Measurements from ENCODE around the gene PPP1R37. TPM values are rescaled to one million over a fixed set of nuclear protein-coding genes. Genes with fewer than 3 reads are reported as not detected.

The PPP1R37 gene
- total RNA-seq, 4 donors from 2014 or later, result 22.1 to 44.1 (median 33.5) TPM

DNA sequence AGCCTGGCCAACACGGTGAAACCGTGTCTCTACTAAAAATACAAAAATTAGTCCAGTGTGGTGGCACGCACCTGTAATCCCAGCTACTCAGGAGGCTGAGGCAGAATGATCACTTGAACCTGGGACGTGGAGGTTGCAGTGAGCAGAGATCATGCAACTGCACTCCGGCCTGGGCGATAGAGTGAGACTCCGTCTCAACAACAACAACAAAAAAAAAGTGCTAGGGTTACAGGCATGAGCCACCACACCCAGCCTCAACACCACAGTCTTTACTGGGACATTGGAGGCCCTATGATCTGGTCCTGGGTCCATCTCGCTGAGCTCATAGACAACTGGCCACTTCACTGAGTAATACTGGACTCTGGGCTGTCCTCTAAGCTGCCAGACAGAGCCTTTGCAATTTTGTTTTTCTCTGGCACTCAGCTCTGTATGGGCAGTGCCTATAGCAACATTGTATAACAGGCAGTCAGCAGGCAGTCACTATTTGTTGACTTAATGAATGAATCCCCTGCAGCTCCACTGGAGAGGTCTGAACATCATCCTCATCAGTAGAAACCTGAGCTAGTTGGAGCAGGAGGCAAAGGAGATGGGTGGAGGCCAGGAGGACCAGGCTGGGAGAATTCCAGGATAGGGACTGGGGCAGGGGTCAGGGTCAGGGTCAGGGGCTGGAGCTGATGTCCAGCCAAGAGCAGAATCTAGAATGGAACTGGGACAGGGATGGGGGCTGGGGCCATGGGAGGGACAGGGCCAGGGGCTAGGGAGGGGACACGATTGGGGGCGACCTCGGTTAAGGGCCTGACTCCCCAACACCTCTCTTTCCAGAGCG lies 93.7 kb downstream of the PPP1R37 start:
- H3K27me3 ChIP-seq, result no peaks in the 10 kb centered on the region
- DNase-seq (ENCODE audit: low spot score in 2 of 2), result no peak
- no peak for TF ChIP-seq CTCF (IDR thresholded peaks at IDR 0.05)
- peaks cover 0 to 29% (median 0%) of the 10 kb centered on the region in 3 donors for H3K36me3 ChIP-seq
- H3K4me1 ChIP-seq, result peaks cover 0 to 4% (median 0%) of the 10 kb centered on the region in 4 donors
- no peak overlapping the region for H3K4me3 ChIP-seq
- H3K9me3 ChIP-seq, result peaks cover 0 to 3% (median 0%) of the 10 kb centered on the region in 4 donors
- WGBS, 2 donors, result 89 to 91% methylated on average over 12 of the region's 12 CpGs
- no peak overlapping the region for H3K27ac ChIP-seq

DNA sequence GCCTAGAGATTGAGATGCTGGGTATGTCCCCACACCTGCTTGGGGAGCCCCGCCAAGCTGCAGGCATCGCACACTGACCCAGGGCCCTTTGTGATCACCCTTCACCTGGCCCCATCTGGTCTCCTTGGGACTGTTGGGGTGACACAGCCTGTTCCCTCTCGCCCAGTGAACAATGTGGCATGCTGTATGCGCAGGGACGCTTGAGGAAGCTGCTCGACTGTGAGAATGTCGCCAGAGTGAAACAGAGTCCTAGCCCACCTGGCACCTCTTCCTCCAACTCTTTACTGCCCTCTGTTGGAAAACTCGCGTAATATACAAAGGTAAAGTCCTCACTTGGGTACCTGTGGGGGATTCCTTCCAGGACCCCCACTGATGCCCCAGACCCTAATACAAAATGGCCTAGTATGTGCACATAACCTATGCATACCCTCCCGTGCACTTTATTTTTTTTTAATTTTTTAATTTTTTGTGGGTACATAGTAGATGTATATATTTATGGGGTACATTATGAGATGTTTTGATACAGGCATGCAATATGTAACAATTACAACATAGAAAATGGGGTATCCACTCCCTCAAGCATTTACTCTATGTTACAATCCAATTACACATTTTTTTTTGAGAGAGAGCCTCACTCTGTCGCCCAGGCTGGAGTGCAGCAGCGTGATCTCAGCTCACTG lies 94.6 kb downstream of the PPP1R37 start:
- H3K9me3 ChIP-seq, result peaks cover 0 to 3% (median 0%) of the 10 kb centered on the region in 4 donors
- H3K27me3 ChIP-seq, result no peaks in the 10 kb centered on the region
- no peak for DNase-seq (ENCODE audit: low spot score in 2 of 2)
- no peak overlapping the region for H3K4me3 ChIP-seq
- peaks cover 0 to 21% (median 0%) of the 10 kb centered on the region in 3 donors for H3K36me3 ChIP-seq
- H3K27ac ChIP-seq, result no peak overlapping the region
- WGBS, 2 donors, result 41 to 43% methylated on average over 12 of the region's 12 CpGs
- peaks cover 0 to 4% (median 0%) of the 10 kb centered on the region in 4 donors for H3K4me1 ChIP-seq
- TF ChIP-seq CTCF (IDR thresholded peaks at IDR 0.05) (peak in 2 of 5 experiments; percentile 28 to 44), EP300 (IDR thresholded peaks at IDR 0.05) (no peak), POLR2A (IDR thresholded peaks at IDR 0.05) (no peak)

GRCh38 chr19:45189971-45190370 lies 97.0 kb downstream of the PPP1R37 start:
- Histone ChIP-seq H3K9me3 (peaks cover 0 to 3% (median 0%) of the 10 kb centered on the region in 4 donors), H3K4me1 (no peaks in the 10 kb centered on the region), H3K27ac (no peak overlapping the region), H3K36me3 (peaks cover 0 to 16% (median 0%) of the 10 kb centered on the region in 3 donors), H3K4me3 (no peak overlapping the region), H3K27me3 (no peaks in the 10 kb centered on the region)
- no peak for TF ChIP-seq CTCF (IDR thresholded peaks at IDR 0.05)
- TF ChIP-seq EP300 (IDR thresholded peaks at IDR 0.05), result no peak
- no peak for TF ChIP-seq POLR2A (IDR thresholded peaks at IDR 0.05)
- WGBS, 2 donors, result 81 to 89% methylated on average over 1 of the region's 1 CpG
- no peak for DNase-seq (ENCODE audit: low spot score in 2 of 2)

DNA sequence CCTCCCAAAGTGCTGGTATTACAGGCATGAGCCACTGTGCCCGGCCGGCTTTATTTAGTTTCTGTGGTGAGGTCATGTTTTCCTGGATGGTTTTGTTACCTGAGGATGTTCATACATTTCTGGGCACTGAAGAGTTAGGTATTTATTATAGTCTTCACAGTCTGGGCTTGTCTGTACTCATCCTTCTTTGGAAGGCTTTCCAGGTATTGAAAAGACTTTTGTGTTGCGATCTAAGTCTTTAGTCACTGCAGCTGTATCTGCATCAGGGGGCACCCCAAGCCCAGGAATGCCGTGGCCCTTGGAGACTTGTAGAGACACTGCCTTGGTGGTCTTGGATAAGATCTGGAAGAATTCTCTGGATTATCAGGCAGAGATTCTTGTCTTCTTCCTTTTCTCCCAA lies 98.4 kb downstream of the PPP1R37 start:
- DNase-seq (ENCODE audit: low spot score in 2 of 2), result no peak
- H3K27me3 ChIP-seq, result no peaks in the 10 kb centered on the region
- H3K4me3 ChIP-seq, result no peak overlapping the region
- peaks cover 0 to 16% (median 0%) of the 10 kb centered on the region in 3 donors for H3K36me3 ChIP-seq
- TF ChIP-seq POLR2A (IDR thresholded peaks at IDR 0.05), result no peak
- no peak for TF ChIP-seq CTCF (IDR thresholded peaks at IDR 0.05)
- TF ChIP-seq EP300 (IDR thresholded peaks at IDR 0.05), result no peak
- 89 to 92% methylated on average over 4 of the region's 4 CpGs for WGBS, 2 donors
- no peaks in the 10 kb centered on the region for H3K4me1 ChIP-seq
- peaks cover 0 to 3% (median 0%) of the 10 kb centered on the region in 4 donors for H3K9me3 ChIP-seq
- no peak overlapping the region for H3K27ac ChIP-seq

DNA sequence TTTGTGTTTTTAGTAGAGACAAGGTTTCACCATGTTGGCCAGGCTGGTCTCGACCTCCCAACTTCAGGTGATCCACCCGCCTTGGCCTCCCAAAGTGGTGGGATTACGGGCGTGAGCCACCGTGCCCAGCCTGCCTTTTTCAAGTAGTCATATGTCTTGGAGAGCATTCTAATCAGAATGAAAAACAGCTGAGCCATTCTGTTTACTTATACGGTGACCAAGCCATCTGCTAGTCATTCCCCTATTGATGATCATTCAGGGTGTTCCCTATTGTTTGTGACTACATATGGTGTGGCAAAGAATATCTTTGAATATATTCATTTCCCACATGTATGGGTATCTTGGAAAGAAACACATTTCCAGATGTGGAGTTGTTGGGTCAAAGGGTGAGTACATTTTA lies 102.8 kb downstream of the PPP1R37 start:
- no peak overlapping the region for H3K27ac ChIP-seq
- no peak for DNase-seq (ENCODE audit: low spot score in 2 of 2)
- no peaks in the 10 kb centered on the region for H3K27me3 ChIP-seq
- H3K4me3 ChIP-seq, result no peak overlapping the region
- H3K36me3 ChIP-seq, result peaks cover 0 to 3% (median 0%) of the 10 kb centered on the region in 3 donors
- H3K9me3 ChIP-seq, result no peaks in the 10 kb centered on the region
- TF ChIP-seq POLR2A (IDR thresholded peaks at IDR 0.05), result no peak
- no peak for TF ChIP-seq CTCF (IDR thresholded peaks at IDR 0.05)
- no peak for TF ChIP-seq EP300 (IDR thresholded peaks at IDR 0.05)
- H3K4me1 ChIP-seq, result no peaks in the 10 kb centered on the region
- 78 to 82% methylated on average over 6 of the region's 6 CpGs for WGBS, 2 donors

All from tibial nerve (tissue), 4 donors.